Liver (tissue), 9 donors: ENCODE measurements around the gene SIRT4. TPM values are rescaled to one million over a fixed set of nuclear protein-coding genes. Genes with fewer than 3 reads are reported as not detected.
A peak's percentile ranks its signal among the peaks of the same experiment; 100 is the strongest.
"Not testable (repeated sequence)": the region's sequence is repeated elsewhere in the genome, so short reads cannot be mapped to it uniquely, and the experiment has no call there.

Experiments used
- DNase-seq: peaks from one replicate; pipeline ENCODE4 v3.0.0-alpha.2; 2017; ENCODE audit warnings: low spot score
- H3K27ac ChIP-seq, 2 donors: one replicate each; pipeline ENCODE4 v1.7.0; 2013; ENCODE audit warnings: inconsistent platforms in 2 of 2, low read length in 2 of 2, control low read depth in 1 of 2, low read depth in 1 of 2, mild to moderate bottlenecking in 1 of 2
- H3K27me3 ChIP-seq, 4 donors: one replicate each; pipeline versions ENCODE4 v1.6.1 to v1.7.0; 2013; ENCODE audit warnings: low read length in 3 of 4, inconsistent platforms in 1 of 4, mild to moderate bottlenecking in 1 of 4, moderate library complexity in 1 of 4; ENCODE audit not compliant: control insufficient read depth in 4 of 4, insufficient read depth in 4 of 4
- H3K36me3 ChIP-seq, 4 donors: one replicate each; pipeline versions ENCODE4 v1.6.1 to v1.7.0; 2013; ENCODE audit warnings: low read length in 3 of 4, mild to moderate bottlenecking in 3 of 4, low read depth in 1 of 4, moderate library complexity in 1 of 4; ENCODE audit not compliant: control insufficient read depth in 4 of 4, insufficient read depth in 3 of 4
- H3K4me1 ChIP-seq, 4 donors: one replicate each; pipeline versions ENCODE4 v1.6.1 to v1.7.0; 2013; ENCODE audit warnings: low read length in 3 of 4, mild to moderate bottlenecking in 3 of 4, moderate library complexity in 1 of 4; ENCODE audit not compliant: control insufficient read depth in 4 of 4, insufficient read depth in 4 of 4
- H3K4me3 ChIP-seq, 3 donors: one replicate each; pipeline versions ENCODE4 v1.6.1 to v1.7.0; 2013; ENCODE audit warnings: low read length in 3 of 3, control low read depth in 1 of 3, low read depth in 1 of 3, mild to moderate bottlenecking in 1 of 3
- H3K9ac ChIP-seq, 2 donors: one replicate each; pipeline ENCODE4 v1.7.0; 2013; ENCODE audit warnings: low read length in 2 of 2, mild to moderate bottlenecking in 2 of 2, moderate library complexity in 2 of 2, control low read depth in 1 of 2, low read depth in 1 of 2
- H3K9me3 ChIP-seq, 4 donors: one replicate each; pipeline versions ENCODE4 v1.6.1 to v1.7.0; 2013; ENCODE audit warnings: low read length in 3 of 4; ENCODE audit not compliant: control insufficient read depth in 4 of 4
- CTCF ChIP-seq: fragments of 150-350 bp; IDR thresholded peaks from 2 replicates; pipeline ENCODE4 v1.5.1; 2017; ENCODE audit warnings: improper control_type of control experiment, low read depth, low read length; ENCODE audit not compliant: missing input control
- EGR1 ChIP-seq, 2 donors: IDR thresholded peaks; 2 replicates each; pipeline ENCODE4 v1.6.1; 2016 to 2018; ENCODE audit warnings: antibody characterized with exemption in 2 of 2, low read depth in 2 of 2
- FOXA1 ChIP-seq: IDR thresholded peaks from 2 replicates; pipeline ENCODE4 v1.6.1; 2016; ENCODE audit warnings: antibody characterized with exemption
- FOXA2 ChIP-seq: IDR thresholded peaks from 2 replicates; pipeline ENCODE4 v1.6.1; 2016; ENCODE audit warnings: antibody characterized with exemption
- GABPA ChIP-seq, 2 donors: IDR thresholded peaks in 1 of 2; conservative IDR thresholded peaks in 1 of 2; 2 replicates each; pipeline ENCODE4 v1.6.1; 2016; ENCODE audit warnings: antibody characterized with exemption in 2 of 2, mild to moderate bottlenecking in 1 of 2, moderate library complexity in 1 of 2
- HNF4A ChIP-seq, 2 donors: conservative IDR thresholded peaks; 2 replicates each; pipeline ENCODE4 v1.6.1; 2016; ENCODE audit warnings: antibody characterized with exemption in 2 of 2, mild to moderate bottlenecking in 2 of 2
- HNF4G ChIP-seq: IDR thresholded peaks from 2 replicates; pipeline ENCODE4 v1.6.1; 2016; ENCODE audit warnings: antibody characterized with exemption
- JUND ChIP-seq, 2 donors: IDR thresholded peaks; 2 replicates each; pipeline ENCODE4 v1.6.1; 2016; ENCODE audit warnings: antibody characterized with exemption in 2 of 2
- NR2F2 ChIP-seq: IDR thresholded peaks from 2 replicates; pipeline ENCODE4 v1.6.1; 2016; ENCODE audit warnings: antibody characterized with exemption
- RAD21 ChIP-seq, 2 donors: IDR thresholded peaks; 2 replicates each; pipeline ENCODE4 v1.6.1; 2016; ENCODE audit warnings: antibody characterized with exemption in 2 of 2, mild to moderate bottlenecking in 2 of 2
- REST ChIP-seq: IDR thresholded peaks from 2 replicates; pipeline ENCODE4 v1.6.1; 2016; ENCODE audit warnings: antibody characterized with exemption, mild to moderate bottlenecking
- RXRA ChIP-seq, 2 donors: IDR thresholded peaks; 2 replicates each; pipeline ENCODE4 v1.6.1; 2017 to 2018; ENCODE audit warnings: antibody characterized with exemption in 2 of 2, mild to moderate bottlenecking in 1 of 2
- SP1 ChIP-seq: IDR thresholded peaks from 2 replicates; pipeline ENCODE4 v1.6.1; 2018; ENCODE audit warnings: antibody characterized with exemption, mild to moderate bottlenecking
- TAF1 ChIP-seq: conservative IDR thresholded peaks from 2 replicates; pipeline ENCODE4 v1.6.1; 2016; ENCODE audit warnings: antibody characterized with exemption, mild to moderate bottlenecking
- YY1 ChIP-seq: IDR thresholded peaks from 2 replicates; pipeline ENCODE4 v1.6.1; 2016; ENCODE audit warnings: antibody characterized with exemption, mild to moderate bottlenecking
- ZBTB33 ChIP-seq: IDR thresholded peaks from 2 replicates; pipeline ENCODE4 v1.6.1; 2016; ENCODE audit warnings: antibody characterized with exemption
- WGBS: extraction: QIAGEN DNeasy Blood & Tissue Kit; methylation state at CpG from one replicate; pipeline ENCODE4 v1.1.7; 2013; 5-methylcytosine and 5-hydroxymethylcytosine counted together
- polyA plus RNA-seq, 2 donors: library from polyadenylated mRNA; stranded (reverse) in 1 of 2; unstranded in 1 of 2; fragments of 200-250 nt in 1 of 2; fragments of >200 nt in 1 of 2; fragmentation: Nextera tagmentation in 1 of 2; extraction: Ambion mirVana in 1 of 2; gene quantifications; one replicate each; pipeline versions ENCODE4 v1.2.1 to v1.2.3, GENCODE V29; 2013 to 2015
- total RNA-seq, 2 donors: library from RNA; depleted of rRNA; stranded (reverse); fragments of >200 nt; gene quantifications; one replicate each; pipeline ENCODE4 v1.2.3, GENCODE V29; 2014
- TF ChIP-seq, protein P1 (sequence below): IDR thresholded peaks from 2 replicates; pipeline ENCODE4 v1.6.1; 2016; ENCODE audit warnings: antibody characterized with exemption
- TF ChIP-seq, protein P2 (sequence below): IDR thresholded peaks from 2 replicates; pipeline ENCODE4 v1.6.1; 2016; ENCODE audit warnings: antibody characterized with exemption
- donor health status: healthy.
- donor health status: healthy.
- donor health status: healthy.
- donor health status: healthy.
- donor health status: healthy.

Gene SIRT4, protein sequence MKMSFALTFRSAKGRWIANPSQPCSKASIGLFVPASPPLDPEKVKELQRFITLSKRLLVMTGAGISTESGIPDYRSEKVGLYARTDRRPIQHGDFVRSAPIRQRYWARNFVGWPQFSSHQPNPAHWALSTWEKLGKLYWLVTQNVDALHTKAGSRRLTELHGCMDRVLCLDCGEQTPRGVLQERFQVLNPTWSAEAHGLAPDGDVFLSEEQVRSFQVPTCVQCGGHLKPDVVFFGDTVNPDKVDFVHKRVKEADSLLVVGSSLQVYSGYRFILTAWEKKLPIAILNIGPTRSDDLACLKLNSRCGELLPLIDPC
- total RNA-seq: 1 to 10 TPM; 1.6 to 2.3 TPM
- polyA plus RNA-seq: 1 to 10 TPM; 1.6 to 4.2 TPM

- Histone ChIP-seq H3K36me3 (no peaks in the 10 kb centered on the region), H3K27ac (peak within 1 kb of the TSS; percentile 56 to 85), H3K9me3 (no peaks in the 10 kb centered on the region), H3K4me1 (peaks cover 1 to 5% (median 4%) of the 10 kb centered on the region in 4 donors), H3K27me3 (no peaks in the 10 kb centered on the region), H3K4me3 (peak within 1 kb of the TSS; percentile 45 to 98 (median 90)), H3K9ac (peak within 1 kb of the TSS; percentile 78 to 96)
- peak; percentile 88 for DNase-seq
- TF ChIP-seq RAD21 (IDR thresholded peaks at IDR 0.05) (peak; percentile 68), CTCF (peak; percentile 77), REST (peak; percentile 15), NR2F2 (peak; percentile 73), GABPA (IDR thresholded peaks at IDR 0.05 in 1 of 2, conservative IDR thresholded peaks at IDR 0.05 in 1 of 2) (peak; percentile 7 to 55), HNF4G (no peak), JUND (IDR thresholded peaks at IDR 0.05) (peak in 1 of 2 donors; percentile 41), TAF1 (no peak), YY1 (peak; percentile 35), EGR1 (IDR thresholded peaks at IDR 0.05; ENCODE audit: low read depth in 2 of 2) (peak in 1 of 2 donors; percentile 32), FOXA2 (peak; percentile 67), RXRA (IDR thresholded peaks at IDR 0.05) (peak; percentile 28 to 33), SP1 (peak; percentile 69), FOXA1 (peak; percentile 71), ZBTB33 (peak; percentile 55), HNF4A (conservative IDR thresholded peaks at IDR 0.05) (peak in 1 of 2 donors; percentile 44)
- TF ChIP-seq, protein P1, sequence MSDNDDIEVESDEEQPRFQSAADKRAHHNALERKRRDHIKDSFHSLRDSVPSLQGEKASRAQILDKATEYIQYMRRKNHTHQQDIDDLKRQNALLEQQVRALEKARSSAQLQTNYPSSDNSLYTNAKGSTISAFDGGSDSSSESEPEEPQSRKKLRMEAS: peak; percentile 59
- TF ChIP-seq, protein P2, sequence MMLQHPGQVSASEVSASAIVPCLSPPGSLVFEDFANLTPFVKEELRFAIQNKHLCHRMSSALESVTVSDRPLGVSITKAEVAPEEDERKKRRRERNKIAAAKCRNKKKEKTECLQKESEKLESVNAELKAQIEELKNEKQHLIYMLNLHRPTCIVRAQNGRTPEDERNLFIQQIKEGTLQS: no peak
- WGBS: 8% methylated on average over 31 of the region's 31 CpGs
Observed at GRCh38 chr12:120301962-120302815, at the start of gene SIRT4. TSS of gene SIRT4 (plus strand) at chr12:120302321. CDS start at chr12:120303562, 1,241 bp downstream.

- DNase-seq, H3K9ac ChIP-seq, H3K36me3 ChIP-seq, H3K9me3 ChIP-seq, H3K27me3 ChIP-seq, H3K4me3 ChIP-seq: not testable (repeated sequence)
- Histone ChIP-seq H3K27ac (peak overlapping the region in 1 of 2 donors; percentile 42), H3K4me1 (peaks cover 0 to 12% (median 4%) of the 10 kb centered on the region in 4 donors)
- WGBS: 86% methylated on average over 6 of the region's 6 CpGs
Observed at GRCh38 chr12:120253313-120253712, 48.8 kb upstream of the SIRT4 start.
